Stimulated activated CD4-positive, alpha-beta T cell treated with anti-CD3 and anti-CD28 coated beads, TNF-alpha, amount 100 ng/mL, for 4 hours (primary cell): Measurements from ENCODE around the gene STON1.
"Not testable (repeated sequence)": the region's sequence is repeated elsewhere in the genome, so short reads cannot be mapped to it uniquely, and the experiment has no call there.

Experiments used
- DNase-seq, 3 experiments: peaks; one replicate each; pipeline ENCODE4 v3.0.0-alpha.2; 2020; ENCODE audit warnings: low read depth in 3 of 3

STON1 gene, protein sequence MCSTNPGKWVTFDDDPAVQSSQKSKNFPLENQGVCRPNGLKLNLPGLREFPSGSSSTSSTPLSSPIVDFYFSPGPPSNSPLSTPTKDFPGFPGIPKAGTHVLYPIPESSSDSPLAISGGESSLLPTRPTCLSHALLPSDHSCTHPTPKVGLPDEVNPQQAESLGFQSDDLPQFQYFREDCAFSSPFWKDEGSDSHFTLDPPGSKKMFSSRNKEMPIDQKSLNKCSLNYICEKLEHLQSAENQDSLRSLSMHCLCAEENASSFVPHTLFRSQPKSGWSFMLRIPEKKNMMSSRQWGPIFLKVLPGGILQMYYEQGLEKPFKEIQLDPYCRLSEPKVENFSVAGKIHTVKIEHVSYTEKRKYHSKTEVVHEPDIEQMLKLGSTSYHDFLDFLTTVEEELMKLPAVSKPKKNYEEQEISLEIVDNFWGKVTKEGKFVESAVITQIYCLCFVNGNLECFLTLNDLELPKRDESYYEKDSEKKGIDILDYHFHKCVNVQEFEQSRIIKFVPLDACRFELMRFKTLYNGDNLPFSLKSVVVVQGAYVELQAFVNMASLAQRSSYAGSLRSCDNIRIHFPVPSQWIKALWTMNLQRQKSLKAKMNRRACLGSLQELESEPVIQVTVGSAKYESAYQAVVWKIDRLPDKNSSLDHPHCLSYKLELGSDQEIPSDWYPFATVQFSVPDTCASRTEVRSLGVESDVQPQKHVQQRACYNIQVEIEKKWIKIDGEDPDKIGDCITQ

DNA sequence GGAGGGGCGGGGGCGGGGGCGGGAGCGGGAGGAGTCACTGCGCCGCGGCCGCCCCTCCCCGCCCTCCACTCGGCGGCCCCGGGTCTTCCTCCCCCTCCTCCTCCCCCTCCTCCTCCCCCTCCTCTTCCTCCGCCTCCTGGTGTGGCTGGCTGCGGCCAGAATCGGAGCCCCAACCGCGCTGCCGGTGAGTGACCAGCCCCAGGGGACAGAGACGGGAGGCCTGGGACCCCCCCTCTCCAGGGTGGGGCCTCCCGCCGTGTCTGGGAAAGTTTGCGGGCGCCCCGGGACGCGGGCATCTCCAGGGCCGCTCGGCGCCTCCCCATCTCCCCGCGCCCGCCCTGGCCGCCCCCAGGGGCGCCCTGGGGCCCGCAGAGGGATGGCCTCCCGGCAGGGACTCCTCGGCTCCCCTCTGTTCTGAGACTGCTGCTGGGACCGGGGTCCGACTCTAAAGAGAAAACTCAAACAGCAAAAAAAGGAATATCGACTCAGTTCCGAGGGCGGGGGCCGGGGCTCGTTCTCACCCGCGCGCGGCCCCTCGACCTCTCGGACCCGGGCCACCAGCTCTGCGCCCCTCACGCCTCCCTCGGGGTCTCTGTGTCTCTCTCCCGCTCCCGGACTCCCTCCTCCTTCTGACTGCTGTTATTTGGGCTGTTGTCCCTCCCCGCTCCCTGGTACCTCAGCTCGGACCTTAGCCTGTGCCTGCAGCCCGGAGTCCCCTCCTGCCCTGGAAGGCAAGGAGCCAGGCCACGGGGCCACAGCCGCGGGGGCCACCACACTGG is at the start of gene STON1:
STON1 (plus strand) TSS at position 122 of the 779 bp plus-strand sequence. CDS start 50,480 bp downstream, outside the sequence.
- DNase-seq: peak in 1 of 3 experiments; percentile 32

DNA sequence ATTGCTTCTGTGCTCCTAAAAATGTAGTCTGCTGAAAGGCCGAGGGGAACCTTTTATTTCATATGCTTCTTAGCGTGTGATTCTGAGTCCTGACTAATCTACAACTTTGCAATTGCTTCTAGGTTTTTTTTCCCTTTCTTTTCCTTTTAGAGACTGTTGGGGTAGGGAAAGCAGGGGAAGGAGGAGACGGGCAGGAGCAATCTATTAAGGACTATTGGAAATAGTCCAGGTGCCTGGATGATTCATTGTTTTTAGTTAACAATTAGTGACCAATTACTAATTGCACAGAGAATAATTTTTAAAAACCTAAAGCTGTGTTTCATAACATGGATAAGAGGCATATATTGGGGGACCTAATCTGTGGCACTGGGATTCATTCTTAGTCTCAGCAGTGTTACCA is 49.4 kb upstream of the STON1 start:
- no peak for DNase-seq

DNA sequence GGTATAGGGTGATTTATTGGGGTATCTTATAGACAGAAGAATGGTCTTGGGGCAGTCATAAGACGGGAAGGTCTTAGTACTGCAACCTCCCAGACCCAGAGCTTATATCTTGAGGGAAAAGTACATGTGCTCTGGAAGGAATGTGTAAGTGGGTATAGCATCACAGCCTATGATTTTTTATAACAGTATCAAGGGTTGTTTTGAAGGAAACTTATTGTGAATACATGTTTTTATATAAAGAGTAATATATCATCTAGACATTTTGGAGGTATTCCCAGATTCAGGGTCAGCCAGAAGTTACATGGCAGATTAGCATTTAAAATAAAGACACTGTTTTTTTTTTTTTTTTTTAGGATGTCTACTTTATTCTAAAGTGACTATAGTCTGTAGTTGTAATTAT is 47.6 kb upstream of the STON1 start:
- no peak for DNase-seq

DNA sequence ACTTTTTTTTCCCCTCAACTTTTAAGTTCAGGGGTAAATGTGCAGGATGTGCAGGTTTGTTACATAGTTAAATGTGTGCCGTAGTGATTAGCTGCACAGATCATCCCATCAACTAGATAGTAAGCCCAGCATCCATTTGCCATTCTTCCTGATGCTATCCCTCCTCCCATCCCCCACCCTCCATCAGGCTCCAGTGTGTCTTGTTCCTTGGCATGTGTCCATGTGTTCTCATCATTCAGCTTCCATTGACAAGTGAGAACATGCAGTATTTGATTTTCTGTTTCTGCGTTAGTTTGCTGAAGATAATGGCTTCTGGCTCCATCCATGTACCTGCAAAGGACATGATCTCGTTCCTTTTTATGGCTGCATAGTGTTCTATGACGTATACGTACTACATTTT is 47.2 kb upstream of the STON1 start:
- DNase-seq: no peak

DNA sequence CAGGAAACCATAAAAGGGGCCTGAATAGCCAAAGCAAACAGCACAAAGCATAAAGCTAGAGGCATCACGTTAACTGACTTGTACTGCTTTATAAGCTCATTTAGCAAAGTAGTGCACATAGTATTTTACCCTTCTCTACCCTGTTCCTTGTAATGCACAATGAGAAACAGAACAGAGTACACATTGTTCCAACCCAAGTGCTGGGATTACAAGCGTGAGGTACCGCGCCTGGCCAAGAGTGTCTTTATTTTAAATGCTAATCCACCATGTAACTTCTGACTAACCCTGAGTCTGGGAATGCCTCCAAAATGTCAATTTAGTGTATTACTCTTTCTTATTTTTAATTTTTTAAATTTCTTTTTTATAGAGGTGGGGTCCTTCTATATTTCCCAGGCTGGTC is 46.4 kb upstream of the STON1 start:
- DNase-seq: no peak

DNA sequence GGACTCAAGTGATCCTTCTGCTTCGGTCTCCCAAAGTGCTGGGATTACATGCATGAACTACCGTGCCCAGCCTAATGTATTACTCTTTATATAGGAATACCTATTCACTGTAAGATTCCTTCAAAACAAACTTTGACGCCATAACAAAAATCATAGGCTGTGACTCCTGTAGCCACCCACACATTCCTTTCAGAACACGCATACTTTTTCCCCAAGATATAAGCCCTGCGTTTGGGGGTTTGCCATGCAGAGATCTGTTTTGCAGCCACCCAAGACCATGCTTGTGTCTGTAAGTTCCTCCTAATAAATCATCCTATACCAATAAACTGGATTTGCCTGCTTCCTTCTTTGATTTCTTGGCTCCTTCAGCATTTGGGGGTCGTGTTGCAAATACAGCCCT is 46.0 kb upstream of the STON1 start:
- no peak for DNase-seq

DNA sequence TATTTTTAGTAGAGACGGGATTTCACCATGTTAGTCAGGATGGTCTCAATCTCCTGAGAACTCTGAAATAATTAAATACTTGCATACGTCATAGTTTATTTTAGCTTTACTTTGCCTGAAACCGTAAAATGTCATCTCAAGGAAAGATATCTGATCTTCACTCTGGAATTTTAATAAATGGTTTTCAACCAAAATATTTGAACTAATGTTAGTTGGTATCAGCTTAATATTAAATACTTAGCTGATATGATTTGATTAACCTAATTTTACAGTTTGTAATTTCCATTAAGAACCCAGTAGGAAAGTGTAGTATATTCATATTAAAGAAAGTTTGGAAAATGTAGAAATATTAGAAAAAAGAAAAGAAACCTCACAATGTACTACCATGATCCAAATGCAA is 41.4 kb upstream of the STON1 start:
- DNase-seq: no peak

DNA sequence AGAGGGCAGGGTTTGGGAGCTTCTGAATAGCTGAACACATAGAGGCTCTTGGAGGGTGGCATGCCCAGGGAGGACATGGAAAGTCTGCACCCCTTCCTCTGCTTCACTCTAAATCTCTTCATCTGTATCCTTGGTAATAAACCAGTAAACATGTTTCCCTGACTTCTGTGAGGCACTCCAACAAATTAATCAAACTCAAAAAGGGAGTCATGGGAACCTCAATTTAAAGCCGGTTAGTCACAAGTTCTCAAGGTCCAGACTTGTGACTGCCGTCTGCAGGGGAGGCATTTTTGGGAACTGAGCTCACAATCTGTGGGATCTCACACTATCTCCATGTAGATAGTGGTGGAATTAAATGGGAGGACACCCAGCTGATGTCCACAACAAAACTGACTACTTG is 33.1 kb upstream of the STON1 start:
- DNase-seq: no peak

DNA sequence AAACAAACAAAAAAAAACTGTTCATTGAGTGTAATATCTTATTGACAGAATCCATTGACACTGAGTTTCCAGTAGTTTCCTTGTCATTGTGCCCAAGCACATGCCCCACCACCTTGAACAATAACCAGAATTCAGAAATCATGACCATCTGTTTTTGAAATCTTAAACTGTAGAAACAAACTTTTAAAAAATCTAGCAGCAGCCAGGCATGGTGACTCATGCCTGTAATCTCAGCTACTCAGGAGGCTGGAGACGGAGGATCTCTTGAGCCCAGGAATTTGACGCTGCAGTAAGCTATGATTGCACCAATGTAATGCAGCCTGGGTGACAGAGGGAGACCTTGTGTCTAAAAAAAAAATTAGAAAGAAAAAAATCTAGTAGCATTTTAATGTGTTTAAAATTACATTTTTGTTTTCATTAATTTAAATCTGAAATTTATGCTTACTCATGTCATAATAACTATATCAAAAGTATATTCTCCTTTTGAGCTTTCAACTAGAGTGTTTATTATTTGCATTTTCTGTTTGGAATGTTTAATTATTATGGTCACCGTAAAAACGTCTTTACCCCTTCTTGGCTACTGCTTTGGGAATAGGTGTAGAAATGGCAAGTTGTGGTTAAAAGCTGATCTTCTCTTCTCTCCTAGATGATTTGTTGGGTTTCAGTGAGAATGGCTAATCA is 25.2 kb upstream of the STON1 start:
- DNase-seq: no peak

DNA sequence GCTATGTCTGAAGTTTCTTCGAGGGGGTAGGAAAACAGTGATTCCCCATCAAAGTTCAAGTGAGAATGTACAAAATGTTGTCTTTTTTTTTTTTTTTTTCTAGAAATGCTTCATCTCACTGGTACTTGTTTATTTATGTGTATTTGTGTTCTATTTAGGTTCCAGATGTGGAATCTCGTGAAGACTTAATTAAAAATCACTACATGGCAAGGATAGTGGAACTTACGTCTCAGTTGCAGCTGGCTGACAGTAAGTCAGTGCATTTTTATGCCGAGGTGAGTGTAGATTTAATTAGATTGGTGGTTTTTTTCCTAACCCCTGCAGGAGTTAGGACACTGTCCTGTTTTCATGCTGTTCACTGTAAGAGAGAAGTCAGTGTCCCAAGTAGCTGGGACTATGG is 22.8 kb upstream of the STON1 start:
- DNase-seq: no peak

DNA sequence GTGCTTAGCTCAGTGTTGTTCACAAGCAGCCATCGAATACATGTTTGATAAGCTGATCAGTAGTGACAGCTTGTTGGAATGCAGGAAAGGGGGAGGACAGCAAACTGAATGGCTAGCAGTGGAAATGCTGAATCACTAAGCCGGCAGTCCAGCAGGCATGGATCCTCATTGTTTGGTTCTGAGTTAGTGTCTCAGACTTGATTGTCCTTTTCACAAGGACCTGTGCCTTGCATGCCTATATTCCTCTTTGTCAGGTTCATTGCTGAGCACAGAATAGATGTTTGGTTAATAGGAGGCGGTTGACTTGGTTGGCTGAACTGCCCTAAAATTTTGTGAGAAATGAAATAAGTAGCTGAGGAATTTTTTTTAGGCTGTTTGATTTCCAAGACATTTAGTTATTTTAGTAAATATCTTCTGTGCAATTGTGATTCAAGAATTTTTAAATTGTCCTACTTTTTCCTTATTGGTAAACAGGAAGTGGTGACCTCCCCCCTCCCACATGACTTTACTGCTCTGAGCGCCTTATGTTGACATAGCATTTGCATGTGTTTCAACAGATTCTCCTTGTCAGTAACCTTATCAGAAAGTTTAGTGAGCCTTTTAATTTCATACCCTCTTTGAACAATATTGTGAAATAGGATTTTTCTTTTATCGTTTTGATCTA is 21.4 kb upstream of the STON1 start:
- no peak for DNase-seq

DNA sequence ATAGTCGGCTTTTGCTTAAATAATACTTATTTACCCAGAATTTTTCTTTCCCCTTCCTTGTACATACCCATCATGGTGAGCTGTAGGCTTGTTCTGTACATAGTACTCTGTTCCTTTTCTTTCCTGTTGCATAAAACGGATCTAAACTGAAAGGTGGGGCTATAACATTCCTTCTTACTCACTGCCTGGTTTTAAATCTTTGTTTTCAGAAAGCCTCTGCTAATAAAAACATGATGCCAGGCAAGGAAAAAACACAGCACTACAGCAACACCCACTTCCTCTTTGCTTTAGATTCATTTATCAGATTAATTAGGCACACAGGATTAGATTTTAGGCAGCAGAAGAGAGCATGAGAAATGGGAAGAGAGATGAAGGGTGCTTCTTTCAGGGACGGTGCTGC is 19.6 kb upstream of the STON1 start:
- no peak for DNase-seq

DNA sequence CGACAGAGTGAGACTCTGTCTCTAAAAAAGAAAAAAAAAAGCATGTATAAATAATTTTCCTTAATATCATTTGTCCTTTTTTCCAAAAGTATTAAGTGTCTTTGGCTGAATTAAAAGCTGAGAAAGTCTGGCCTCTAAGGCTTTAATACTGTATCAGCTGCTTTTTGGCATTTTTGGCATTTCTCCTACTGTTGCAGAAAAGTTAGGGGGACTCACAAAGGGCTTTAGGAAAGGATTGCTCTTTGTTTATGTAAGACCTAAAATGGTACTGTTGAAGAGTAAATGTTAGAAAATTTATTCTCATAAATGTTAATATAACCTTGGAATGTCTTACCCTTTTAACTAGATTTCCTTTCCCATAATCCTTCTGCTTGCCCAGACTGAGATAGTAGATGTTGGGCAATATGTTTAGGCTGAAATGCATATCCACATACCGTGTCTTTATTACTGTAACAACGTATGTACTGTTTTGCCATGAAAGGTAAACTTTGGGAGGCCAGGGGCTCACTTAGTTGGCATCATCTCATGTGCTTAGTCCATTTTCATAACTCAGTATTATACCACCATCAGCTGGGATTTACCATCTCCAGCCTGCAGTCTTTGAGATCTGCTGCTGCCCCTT is 18.0 kb upstream of the STON1 start:
- DNase-seq: no peak

DNA sequence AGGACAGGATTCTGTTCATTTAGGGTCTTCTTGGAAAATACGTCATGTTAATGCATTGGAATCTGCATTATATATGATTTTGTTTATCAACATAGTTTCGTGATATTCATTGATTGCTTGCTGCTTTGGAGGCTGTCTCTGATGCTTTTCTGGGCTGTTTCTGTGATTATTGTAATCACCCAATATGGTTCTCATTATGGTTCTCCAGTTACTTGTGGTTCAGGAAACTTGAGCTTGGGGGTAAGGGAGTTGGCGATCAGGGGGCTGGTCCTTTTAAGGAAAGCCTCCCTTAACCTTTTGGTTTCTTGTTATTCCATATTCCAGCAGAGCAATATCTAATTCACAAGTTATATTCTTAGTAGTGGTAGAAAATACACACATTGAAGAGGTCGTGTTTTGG is 17.4 kb upstream of the STON1 start:
- no peak for DNase-seq

DNA sequence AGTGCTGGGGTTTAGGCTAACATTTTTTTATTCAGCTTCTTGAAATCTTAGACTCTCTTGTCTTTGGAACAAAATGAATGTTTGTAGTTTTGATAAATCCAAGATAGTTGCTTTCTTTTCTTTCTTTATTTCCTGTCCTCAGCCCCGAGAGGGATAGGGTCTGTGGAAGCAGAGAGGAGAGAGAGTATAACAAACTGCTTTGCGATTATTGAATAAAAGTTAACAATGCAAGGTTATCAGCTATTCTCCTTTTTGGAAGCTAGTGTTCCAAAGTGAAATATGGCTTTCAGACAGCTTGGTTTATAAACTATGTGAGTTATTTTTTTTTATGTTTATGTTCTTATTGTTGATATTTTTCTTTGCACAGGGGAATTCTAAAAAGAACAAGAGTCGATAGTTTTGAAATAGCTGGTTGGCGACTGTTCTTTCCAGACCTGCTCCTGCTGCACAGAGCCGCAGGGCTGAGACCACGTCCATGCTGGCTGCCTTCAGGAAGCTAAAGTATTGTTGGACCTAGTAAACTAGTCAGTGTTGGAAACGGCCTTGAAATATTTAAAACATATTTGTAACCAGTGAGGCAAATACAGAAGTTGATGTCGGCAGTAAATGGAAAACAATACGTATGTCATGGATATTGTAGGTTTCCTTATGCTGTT is 15.5 kb upstream of the STON1 start:
- DNase-seq: no peak

DNA sequence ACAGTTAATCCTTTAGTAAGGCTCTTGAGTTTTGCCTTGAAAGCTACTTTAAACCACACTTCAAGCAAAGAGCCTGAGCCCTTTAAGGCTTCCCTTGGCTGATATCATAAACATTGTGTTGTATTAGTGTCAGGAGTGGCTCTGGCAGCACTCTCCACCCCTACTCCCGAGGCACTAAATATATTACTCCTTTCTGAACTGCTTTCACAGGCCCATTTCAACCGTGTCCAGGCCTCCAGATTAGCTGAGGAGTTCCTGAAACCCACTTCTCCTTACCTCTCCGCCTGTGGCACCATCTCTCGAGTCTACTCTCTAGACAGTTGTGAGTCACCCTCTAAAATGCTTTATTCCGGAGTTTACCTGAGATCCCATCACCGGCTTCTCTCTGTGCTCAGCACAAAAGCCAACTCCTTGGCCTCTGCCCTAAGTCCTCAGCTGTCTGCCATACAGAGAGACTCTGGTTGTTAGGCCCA is 14.4 kb upstream of the STON1 start:
- no peak for DNase-seq

DNA sequence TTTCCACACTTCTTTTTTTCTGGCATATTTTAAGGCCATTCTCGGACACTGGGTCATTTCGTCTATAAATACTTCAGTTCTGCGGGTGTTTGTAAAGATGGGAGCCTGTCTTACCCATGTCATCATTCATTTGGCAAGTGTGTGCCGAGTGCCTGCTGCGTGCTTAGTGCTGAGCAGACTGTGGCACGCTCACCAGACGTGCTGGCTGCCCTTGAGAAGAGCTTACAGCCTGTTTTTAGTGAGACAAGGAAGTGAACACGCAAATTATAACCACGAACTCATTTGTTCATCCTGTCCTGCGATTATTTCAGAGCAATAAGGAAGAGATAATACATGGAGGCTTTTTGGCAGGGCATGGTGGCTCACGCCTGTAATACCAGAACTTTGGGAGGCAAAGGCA is 10.4 kb upstream of the STON1 start:
- DNase-seq: no peak

DNA sequence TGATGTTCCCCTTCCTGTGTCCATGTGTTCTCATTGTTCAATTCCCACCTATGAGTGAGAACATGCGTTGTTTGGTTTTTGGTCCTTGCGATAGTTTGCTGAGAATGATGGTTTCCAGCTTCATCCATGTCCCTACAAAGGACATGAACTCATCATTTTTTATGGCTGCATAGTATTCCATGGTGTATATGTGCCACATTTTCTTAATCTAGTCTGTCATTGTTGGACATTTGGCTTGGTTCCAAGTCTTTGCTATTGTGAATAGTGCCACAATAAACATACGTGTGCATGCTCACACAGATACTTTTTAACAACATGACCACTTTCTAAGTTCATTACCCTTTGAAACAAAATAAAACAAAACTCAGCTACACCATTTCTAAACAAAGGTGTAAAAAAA is 5.2 kb upstream of the STON1 start:
- not testable (repeated sequence) for DNase-seq

DNA sequence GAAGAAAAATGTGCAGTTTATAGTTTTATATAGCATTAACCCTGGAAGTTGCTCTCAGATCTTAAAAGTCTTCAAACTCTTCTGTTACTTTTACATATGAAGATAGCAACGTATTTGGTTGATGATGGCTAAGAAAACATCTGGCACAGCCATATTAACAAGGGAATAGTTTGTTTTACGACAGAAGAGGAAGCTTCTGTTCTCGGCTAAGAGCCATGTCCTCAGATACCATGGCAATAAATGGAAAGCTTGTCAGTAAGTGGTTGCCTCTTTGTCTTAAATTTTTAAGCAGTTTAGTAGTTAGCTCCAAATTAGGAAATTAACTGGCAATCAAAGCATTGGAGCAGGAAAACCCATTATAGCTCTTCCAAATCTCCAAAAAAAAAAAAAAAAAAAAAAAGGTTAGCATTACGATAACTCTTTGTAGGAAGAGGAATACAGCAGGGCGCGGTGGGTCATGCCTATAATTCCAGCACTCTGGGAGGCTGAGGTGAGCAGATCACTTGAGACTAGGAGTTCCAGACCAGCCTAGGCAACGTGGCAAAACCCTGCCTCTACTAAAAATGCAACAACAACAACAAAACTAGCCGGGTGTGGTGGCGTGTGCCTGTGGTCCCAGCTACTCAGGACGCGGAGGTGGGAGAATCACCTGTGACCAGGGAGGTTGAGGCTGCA is 4.5 kb upstream of the STON1 start:
- no peak for DNase-seq
